Progenitor cell of endocrine pancreas (in vitro differentiated cells): ENCODE data around the gene THAP3. TPM values are rescaled to one million over a fixed set of nuclear protein-coding genes. Genes with fewer than 3 reads are reported as not detected.

ENCODE experiments used
- DNase-seq: peaks from one replicate; pipeline ENCODE4 v3.0.0; 2021; ENCODE audit warnings: low spot score; ENCODE audit not compliant: unreplicated experiment
- H3K27ac Mint-ChIP-seq: 2 replicates; pipeline ENCODE4 v1.8.0; 2021; ENCODE audit warnings: mild to moderate bottlenecking, moderate library complexity, mixed read lengths
- H3K27me3 Mint-ChIP-seq: 2 replicates; pipeline ENCODE4 v1.8.0; 2021; ENCODE audit warnings: mixed read lengths
- H3K36me3 Mint-ChIP-seq: 2 replicates; pipeline ENCODE4 v1.8.0; 2022; ENCODE audit warnings: mixed read lengths; ENCODE audit not compliant: insufficient read depth
- H3K4me1 Mint-ChIP-seq: 2 replicates; pipeline ENCODE4 v1.8.0; 2021; ENCODE audit warnings: low read depth, mixed read lengths
- H3K4me3 Mint-ChIP-seq: 2 replicates; pipeline ENCODE4 v1.8.0; 2021; ENCODE audit warnings: low read depth, mild to moderate bottlenecking, moderate library complexity, mixed read lengths
- H3K9me3 Mint-ChIP-seq: 2 replicates; pipeline ENCODE4 v1.8.0; 2021; ENCODE audit warnings: low read depth, mixed read lengths
- CTCF ChIP-seq: fragments of 200-600 bp; sonication (generic); IDR thresholded peaks from one replicate; pipeline ENCODE4 v1.5.0; 2021; ENCODE audit warnings: antibody characterized with exemption, mild to moderate bottlenecking; ENCODE audit not compliant: unreplicated experiment
- total RNA-seq: library from RNA; stranded (reverse); gene quantifications from 2 replicates; pipeline ENCODE4 v1.2.1, GENCODE V29; 2021

The THAP3 gene
- total RNA-seq, 1 donor from 2014 or later, result 22.9 TPM

GRCh38 chr1:6630027-6630426 lies 5.4 kb downstream of the THAP3 start:
- no peak overlapping the region for H3K4me3 Mint-ChIP-seq
- no peaks in the 10 kb centered on the region for H3K9me3 Mint-ChIP-seq
- H3K4me1 Mint-ChIP-seq, result peaks cover 8% of the 10 kb centered on the region
- no peak for DNase-seq
- H3K27ac Mint-ChIP-seq, result peak overlapping the region; percentile 69
- no peaks in the 10 kb centered on the region for H3K27me3 Mint-ChIP-seq
- peaks cover 13% of the 10 kb centered on the region for H3K36me3 Mint-ChIP-seq
- TF ChIP-seq CTCF, result no peak

GRCh38 chr1:6631058-6631457 lies 6.4 kb downstream of the THAP3 start:
- no peak for TF ChIP-seq CTCF
- H3K27me3 Mint-ChIP-seq, result no peaks in the 10 kb centered on the region
- peaks cover 5% of the 10 kb centered on the region for H3K4me1 Mint-ChIP-seq
- H3K27ac Mint-ChIP-seq, result no peak overlapping the region
- no peak for DNase-seq
- peaks cover 16% of the 10 kb centered on the region for H3K36me3 Mint-ChIP-seq
- H3K4me3 Mint-ChIP-seq, result no peak overlapping the region
- H3K9me3 Mint-ChIP-seq, result no peaks in the 10 kb centered on the region

- DNase-seq, result no peak
- no peak overlapping the region for H3K4me3 Mint-ChIP-seq
- TF ChIP-seq CTCF, result no peak
- H3K27ac Mint-ChIP-seq, result no peak overlapping the region
- H3K4me1 Mint-ChIP-seq, result no peaks in the 10 kb centered on the region
- no peaks in the 10 kb centered on the region for H3K9me3 Mint-ChIP-seq
- H3K27me3 Mint-ChIP-seq, result no peaks in the 10 kb centered on the region
- H3K36me3 Mint-ChIP-seq, result peaks cover 17% of the 10 kb centered on the region
Observed at GRCh38 chr1:6632588-6633514, 8.2 kb downstream of the THAP3 start.

- Mint-ChIP-seq H3K4me3 (no peak overlapping the region), H3K27me3 (no peaks in the 10 kb centered on the region), H3K36me3 (peaks cover 16% of the 10 kb centered on the region), H3K27ac (no peak overlapping the region), H3K9me3 (no peaks in the 10 kb centered on the region), H3K4me1 (no peaks in the 10 kb centered on the region)
- peak; percentile 24 for DNase-seq
- TF ChIP-seq CTCF, result peak; percentile 59
Observed at GRCh38 chr1:6634371-6635052, 9.8 kb downstream of the THAP3 start.

DNA sequence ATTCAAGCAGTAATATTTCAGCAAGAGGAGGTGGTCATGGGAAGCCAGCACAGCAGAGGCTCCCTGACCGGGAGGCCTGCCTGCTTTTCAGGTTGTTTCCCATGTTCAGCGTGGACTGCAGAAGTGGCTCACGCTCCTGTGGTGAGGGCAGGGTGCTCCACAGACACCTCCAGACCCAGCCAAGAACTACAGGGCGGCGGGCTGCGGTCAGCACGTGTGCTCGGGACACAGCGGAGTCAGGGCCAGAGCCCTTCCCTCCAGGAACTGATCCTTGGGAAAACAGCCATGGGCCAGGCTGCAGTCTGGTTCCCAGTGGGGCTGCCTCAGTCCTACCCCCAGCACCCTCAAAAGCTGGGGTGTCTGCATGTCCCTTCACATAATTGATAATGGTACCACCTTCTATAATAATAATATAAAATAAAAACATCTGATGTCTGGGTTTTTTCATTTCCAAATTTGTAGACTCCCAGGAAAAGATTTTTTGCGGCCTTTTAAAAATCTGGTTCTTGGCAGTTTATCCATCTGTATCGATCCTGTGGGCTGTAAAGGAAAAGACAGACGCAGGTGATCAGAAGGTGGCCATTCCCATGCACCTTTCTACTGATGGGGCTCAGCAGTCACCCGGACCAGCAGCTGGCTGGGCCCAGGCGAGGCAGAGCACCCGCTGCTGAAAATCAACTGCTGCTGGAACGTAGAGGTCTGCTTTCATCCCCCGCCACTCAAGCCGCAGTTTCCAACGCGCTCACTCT lies 10.7 kb downstream of the THAP3 start:
- H3K9me3 Mint-ChIP-seq, result no peaks in the 10 kb centered on the region
- peaks cover 19% of the 10 kb centered on the region for H3K36me3 Mint-ChIP-seq
- no peaks in the 10 kb centered on the region for H3K4me1 Mint-ChIP-seq
- no peaks in the 10 kb centered on the region for H3K27me3 Mint-ChIP-seq
- TF ChIP-seq CTCF, result no peak
- H3K4me3 Mint-ChIP-seq, result no peak overlapping the region
- no peak overlapping the region for H3K27ac Mint-ChIP-seq
- no peak for DNase-seq
